Stimulated activated CD8-positive, alpha-beta memory T cell treated with anti-CD3 and anti-CD28 coated beads, Interleukin-7, amount 100 ng/mL, for 48 hours (primary cell): ENCODE results near the gene DNAJC30.
A peak's percentile ranks its signal among the peaks of the same experiment; 100 is the strongest.

Experiments used
- DNase-seq, 2 donors: peaks; one replicate each; pipeline ENCODE4 v3.0.0-alpha.2; 2020; ENCODE audit warnings: low read depth in 1 of 2; ENCODE audit errors: extremely low read depth in 1 of 2

DNAJC30 gene

DNA sequence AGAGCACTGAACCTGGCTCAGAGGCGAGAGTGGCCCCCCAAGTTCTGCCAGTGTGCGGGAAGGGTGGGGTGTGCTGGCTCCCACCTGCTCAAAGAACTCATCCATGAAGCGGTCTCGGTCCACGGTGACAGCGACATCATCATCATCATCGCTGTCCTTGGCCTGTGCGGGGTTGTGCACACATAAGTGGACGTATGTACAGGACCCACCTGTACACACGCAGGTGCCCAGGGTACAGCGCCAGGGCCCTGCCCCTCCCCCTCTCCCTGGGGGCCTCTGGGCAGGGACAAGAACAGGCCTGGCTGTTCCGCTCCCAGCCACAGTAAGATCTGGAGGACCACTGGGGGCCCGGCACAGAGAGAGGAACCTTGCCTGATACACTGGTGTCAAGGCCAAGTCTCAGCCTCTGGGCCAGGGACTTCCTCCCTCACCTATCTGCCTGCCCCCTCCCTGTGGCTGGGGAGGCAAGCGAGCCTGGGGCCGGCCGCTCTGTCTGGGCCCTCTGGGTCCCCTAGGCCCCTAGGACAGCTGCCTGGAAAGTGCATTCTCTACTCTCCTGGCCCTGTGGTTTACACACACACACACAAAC is 25.8 kb upstream of the DNAJC30 start:
- DNase-seq = no peak

DNA sequence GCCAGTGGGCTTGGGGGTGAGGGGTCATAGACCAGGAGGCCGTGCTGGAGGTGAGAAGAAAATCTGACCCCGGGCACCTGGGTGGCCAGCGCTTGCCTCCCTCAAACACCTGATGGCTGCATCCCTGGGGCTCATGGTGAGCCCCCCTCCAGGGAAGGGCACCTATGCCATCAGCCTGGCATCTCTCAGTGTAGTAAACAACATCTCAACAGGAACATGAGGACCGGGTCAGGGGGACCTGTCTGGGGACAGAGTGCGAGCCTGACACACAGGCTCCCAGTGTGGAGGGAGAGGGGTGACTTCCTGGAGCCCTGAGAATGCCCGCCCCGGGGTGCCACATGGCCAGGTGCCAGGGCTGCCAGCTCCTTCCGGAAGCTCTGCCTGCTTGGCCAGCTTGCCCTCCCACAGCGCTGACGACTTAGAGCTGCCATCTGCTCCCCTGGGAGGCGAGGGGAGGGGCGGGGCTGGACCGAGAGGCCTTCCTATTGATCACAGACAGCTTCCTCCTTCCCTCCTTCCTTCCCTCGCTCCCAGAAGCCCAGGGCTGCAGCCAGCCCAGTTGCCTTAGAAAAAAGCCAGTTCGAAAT is 23.9 kb upstream of the DNAJC30 start:
- DNase-seq = no peak

DNA sequence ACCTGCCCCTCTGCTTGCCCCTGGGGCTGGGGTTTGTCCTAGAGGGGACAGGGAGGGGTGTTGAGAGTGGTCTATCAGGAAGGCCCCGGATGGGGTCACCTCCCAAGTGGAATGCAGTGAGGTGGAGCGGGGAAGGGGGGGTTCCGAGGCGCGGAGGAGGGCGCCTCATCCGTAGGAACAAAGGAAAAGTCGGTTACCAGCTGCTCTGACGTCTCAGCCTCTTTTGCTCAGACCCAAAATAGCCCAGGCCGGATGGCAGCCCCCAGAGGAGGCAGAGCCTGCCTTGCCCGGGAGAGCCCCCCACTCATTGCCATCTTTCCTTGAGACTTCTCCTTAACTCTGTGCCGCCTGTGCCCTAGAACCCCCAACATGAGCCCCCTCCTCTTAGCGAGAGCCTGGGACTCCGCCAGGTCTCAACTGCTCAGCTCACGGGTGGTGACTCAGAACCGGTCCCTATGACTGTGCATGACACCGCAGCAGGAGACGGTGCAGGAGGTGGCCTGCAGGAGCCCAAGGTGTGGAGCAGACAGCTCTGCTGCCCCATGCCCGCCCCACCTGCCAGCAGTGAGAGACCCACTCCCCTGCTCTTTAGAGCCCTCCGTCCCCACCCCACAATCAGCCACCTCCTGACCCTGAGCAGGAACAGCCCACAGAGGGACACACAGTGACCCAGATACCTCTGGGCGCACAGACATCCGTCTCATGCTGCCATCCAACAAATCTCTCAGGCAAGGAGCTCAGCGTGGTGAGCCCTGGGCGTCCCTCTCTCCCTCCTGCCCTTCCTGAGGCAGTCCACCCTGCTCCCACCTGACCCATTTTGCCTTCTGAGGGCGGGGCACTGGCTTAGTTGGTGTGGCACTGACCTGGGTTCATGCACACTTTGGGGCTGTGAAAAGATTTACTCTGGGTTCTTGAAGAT is 23.1 kb upstream of the DNAJC30 start:
- DNase-seq = peak in 1 of 2 donors; percentile 43

DNA sequence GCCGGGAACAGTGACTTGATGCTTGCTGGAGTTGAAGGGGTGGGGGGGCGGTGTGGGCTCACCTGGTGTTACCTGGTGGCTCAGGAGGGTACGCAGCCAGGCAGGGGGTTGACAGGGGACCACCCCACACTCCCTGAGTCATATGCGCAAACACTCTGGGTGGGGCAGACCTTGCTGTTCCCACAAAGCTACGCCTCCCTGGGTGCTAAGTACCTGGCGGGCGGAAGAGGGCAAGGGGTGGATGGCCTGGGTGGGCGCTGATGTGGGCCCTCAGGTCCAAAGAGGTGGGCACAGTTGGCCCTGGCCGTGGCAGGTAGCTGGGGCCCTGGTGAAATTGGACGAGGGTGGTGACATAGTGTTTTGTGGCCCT is 22.3 kb upstream of the DNAJC30 start:
- DNase-seq = no peak

DNA sequence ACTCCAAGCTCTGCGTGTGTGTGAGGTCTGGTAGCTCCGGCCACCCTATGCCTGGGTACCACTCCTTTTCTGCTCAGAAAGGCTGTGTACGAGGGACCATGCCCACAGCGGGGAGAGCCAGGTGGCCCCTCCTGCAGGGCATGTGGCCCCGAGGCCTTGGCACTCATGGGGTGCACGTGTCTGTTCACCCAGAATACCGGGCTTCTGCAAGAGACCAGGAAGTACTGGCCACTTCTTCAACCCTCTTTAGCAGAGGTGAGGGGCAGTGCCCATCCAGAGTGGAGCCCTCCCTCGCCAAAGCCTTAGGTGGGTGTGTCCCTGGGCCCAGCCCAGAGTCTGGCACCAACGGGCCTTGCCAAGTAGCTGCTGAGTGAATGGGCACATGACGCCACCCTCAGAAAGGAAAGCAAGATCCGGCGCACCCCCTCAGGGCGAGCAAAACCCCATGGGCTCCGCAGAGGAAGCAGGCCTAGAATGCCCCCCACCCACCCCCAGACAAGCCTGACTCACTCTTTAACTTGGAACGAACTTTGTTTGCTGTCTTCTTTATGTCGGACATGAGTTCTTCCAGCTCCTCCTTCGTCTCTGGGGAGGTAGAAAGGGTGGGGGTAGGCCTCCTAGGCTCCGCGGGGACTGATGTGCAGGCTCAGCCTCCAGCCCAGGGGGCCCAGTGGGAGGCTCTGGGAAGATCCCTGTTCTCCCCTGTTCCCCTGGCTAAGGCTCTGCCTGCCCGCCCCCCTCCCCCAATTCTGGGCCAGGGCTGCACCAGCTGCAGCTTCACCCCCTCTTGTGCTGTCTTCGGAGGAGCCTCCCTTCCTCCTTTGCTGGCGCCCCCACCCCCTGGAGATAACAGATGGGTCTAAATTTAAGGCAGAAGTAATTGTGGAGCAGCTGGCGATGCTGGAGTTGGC is 21.6 kb upstream of the DNAJC30 start:
- no peak for DNase-seq

DNA sequence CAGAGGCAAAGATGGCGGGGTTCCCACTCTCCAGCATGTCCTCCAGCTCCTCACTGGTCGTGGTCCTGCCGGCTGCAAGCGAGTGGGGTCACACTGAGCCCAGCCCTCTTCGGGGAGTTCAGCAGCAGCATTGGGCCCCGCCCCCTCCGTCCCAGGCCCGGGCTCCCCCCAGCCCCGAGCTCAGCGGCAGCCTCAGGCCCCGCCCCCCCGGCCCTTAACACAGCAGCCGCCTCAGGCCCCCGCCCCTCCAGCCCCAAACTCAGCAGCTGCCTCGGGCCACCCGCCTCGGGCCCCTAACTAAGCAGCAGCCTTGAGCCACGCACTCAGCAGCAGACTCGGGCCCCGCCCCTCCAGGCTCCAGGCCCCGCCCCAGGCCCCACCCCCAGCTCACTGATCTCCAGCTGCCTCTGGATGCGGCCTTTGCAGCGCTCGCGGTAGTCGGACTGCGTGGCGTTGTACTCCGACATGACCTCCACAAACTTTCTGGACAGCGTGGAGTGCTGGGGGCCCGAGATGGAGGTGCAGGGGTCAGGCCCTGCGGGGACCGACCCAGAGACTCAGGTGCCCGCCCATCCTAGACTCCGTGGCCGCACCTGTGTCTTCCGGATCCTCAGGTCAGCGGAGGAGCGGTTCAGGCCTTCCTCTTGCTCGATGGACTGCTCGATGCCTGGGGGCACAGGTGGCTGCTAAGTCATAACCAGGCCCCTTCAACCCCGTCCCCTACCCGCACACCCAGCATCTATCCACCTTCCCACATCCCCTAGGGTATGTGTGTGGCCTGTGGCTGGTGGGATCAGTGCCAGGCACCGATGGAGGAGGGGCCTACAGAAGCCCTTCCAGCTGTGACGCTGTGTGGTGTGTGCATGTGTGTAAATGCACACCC is 20.7 kb upstream of the DNAJC30 start:
- no peak for DNase-seq

DNA sequence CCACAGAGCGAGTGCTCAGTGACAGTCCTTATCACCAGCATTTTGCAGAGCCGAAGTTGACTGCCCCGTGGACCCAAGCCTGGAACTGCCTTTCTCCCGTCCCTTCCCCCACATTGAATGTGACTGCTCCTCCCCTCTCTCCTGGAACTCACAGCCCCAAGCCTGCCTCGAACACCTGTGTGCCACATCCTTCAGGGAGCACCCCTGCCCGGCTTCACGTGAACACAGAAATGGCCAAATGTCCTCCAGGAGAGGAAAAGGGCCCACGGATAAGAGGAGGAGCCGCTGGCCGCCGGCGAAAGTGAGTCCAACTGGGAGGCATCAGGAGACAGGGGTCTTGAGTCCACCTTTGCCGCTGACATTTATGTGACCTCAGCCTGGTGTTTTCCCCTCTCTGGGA is 20.0 kb upstream of the DNAJC30 start:
- no peak for DNase-seq

DNA sequence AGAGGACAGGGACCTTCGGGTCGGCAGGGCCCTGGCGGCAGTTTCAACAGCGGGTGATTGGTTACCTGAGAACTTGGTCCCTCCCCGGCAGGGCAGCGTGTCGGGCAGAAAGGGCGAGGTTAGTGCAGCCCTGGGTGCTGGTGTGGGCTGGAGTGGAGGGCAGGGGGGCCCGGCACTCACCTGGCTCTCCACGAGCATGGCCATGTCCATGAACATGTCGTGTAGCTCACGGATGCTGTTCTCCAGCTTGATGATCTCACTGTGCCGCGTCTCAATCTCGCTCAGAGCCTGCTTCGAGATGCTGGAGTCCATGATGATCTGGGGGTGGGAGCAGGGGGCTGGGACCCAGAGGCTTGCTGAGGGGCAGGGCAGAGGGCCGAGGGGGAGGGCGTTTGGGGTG is 19.4 kb upstream of the DNAJC30 start:
- no peak for DNase-seq

DNA sequence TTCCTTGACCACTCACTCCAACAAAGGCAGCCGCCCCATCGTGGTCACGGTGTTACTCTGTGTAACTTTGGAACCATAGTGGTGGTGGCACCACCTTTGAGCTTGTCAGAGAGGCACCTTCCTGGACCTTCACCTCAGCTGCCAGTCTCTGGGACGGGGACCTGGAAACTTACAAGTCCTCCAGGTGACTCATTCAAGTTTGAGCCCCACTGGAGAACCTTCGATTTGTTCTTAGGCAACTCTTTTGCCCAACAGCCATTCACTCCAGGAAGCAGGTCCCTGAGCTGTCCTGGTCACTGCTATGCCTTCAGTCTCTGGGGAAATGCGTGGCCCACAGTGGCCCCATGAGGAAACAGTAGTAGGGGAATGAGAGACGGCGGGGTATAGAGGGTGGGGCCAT is 19.0 kb upstream of the DNAJC30 start:
- DNase-seq = no peak

DNA sequence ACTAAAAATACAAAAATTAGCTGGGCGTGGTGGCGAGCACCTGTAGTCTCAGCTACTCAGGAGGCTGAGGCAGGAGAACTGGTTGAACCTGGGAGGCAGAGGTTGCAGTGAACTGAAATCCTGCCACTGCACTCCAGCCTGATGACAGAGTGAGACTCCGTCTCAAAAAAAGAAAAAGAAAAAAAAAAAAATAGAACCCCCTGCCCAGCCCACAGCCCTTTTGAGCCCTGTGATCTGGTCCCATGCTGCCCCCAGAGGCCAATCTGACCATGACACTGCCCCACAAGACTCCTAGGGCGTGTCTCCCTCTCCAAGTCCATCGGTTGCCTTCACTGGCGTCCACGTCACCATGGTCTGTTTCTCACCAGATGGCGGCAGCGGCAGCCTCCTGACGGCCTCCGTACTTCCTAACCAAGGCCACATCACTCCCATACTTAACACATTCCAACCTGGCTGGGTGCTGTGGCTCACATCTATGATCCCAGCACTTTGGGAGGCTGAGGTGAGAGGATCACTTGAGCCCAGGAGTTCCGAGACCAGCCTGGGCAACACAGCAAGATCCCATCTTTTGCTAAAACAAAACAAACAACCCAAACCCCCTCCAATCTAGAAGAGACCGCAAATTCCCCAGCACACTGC is 18.2 kb upstream of the DNAJC30 start:
- DNase-seq = no peak

DNA sequence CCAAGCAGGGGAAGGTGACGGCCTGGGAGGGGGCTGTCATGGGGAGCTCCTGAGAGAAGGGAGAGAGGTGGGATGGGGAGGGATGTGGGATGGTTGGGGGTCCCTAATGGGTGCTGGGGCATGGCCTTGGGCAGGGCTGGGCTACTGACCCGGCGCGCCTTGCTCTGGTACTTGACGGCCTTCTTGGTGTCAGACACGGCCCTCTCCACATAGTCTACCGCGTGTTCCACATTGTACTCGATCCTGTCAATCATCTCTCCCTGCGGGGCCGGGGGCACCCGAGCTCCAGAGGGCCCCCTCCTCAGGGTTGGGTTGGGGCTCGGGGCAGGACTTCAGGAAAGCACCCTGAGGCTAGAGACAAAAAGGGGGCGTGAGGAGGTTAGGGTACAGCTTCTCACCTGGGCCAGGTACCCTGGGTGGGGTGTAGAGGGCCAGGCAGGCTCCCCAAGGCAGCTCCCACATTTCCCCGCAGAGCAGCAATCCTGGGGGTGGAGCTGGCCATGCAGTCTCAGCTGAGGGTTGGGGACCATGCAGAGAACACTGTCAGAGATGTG is 17.4 kb upstream of the DNAJC30 start:
- DNase-seq = no peak

DNA sequence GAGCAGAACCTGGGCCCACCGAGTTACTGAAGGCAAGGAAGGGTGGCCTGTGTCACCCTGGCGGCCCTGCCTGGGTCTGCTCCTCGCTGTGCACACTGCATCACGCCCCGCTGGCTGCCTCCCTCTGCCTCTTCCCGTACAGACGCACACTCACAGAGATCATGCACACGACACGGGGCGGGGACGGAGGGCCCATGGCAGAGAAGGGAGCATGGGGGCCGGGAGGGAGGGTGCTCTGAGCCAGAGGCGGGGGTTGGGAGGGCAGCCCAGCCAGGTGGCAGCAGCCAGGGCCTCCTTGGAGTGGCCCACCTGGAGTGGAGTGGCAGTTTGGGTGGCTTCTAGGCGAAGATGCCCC is 16.8 kb upstream of the DNAJC30 start:
- DNase-seq = no peak

DNA sequence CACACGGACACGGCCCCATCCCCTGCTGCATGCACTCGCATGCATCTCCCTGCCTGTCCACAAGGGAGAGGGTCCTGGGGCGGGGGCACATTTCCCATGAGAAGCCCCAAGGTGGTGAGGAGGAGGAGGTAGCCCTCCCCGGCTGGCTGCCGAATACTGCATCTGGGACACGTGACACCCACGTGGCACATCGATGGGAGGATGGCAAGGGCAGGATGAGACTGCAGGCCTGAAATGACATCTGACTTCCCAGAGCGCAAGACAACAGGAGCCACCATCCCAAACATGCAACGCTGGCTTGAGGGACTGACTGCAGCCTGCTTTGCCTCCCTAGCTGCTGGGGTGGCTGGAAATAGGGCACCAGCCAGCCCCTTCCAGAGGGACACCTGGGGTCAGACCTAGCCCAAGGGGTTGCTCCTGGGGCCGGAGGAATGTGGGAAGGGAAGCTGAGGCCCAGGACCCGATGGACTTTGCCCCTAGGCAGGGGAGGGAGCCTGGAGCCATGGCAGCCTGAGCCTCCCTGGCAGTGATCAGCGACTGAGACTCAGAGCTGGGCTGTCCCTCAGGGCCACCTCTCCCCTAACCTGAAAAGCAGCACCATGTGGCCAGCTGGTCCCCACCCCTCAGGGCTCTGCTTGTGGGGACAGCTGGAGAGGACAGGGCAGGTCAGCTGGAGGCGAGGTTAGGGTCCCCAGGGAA is 16.3 kb upstream of the DNAJC30 start:
- no peak for DNase-seq

DNA sequence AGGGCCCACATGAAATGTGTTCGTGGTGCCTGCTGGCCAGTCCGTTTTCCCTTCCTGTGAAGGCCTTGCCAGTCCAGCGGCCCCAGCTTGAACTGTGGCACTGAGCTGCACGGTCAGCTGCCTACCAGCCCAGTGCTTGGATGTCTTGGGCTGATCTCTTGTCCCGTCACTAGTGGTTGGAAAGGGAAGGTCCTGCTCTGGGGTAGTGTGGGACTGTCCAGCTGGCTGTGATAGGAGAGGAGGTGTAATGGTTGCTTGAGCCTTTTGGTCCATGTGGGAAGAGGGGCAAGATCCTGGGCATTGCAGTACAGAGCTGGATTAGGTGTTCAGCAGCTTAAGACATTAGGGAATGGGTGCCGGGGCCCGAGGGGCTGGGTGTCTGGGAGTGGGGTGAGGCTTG is 15.2 kb upstream of the DNAJC30 start:
- DNase-seq = no peak

DNA sequence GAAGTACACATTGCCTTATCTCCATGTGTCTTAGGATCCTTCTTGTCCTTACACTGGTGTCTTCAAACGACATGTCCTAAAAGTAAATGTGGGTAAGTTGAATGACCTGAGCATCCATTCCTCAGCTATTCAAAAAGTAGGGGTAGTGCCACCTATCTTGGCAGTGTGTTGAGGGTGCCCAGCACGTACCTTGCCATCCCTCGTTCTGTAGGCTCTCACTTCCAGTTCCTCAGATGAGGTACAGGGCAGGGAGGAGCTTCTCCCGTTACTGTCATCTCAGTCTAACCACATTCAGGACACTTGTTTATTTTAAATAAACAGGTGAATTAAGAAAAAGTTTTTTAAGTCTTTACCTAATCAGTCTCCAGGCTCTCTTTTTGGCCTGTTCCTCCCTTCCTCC is 13.1 kb upstream of the DNAJC30 start:
- DNase-seq = no peak

DNA sequence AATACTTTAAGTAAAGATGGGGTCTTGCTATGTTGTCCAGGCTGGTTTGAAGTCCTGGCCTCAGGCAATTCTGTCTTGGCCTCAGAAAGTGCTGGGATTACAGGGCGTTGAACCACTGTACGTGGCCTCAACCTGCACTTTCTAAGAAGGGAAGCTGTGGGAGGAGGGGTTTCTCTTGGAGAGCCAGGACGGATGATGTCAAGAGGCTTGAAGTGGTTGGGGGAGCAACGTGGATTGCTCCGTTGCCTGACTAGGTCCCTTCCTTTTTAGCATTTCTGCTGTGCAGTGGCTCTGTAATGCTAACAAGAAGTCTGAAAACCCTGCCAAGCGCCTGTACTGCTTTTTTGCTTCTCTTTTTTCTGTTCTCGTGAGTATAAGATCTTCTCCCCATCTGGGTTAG is 7.4 kb upstream of the DNAJC30 start:
- DNase-seq = no peak

DNA sequence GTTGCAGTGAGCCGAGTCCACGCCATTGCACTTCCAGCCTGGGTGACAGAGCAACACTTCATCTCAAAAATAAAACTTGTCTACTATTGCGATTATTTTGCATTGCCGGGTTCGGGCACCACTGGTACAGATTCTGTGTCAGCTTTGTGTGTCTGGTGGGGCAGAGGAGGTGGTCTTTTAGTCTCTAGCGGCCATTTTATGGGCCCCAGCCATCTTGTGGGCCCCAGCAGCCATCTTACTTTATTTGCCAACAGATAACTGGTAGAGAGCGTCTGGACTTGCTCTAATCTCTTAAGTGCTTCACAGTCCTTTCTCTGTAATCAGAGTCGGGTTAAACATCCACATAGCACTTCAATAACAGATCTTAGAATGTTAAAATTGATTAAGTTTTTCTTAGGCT is 5.0 kb upstream of the DNAJC30 start:
- no peak for DNase-seq

DNA sequence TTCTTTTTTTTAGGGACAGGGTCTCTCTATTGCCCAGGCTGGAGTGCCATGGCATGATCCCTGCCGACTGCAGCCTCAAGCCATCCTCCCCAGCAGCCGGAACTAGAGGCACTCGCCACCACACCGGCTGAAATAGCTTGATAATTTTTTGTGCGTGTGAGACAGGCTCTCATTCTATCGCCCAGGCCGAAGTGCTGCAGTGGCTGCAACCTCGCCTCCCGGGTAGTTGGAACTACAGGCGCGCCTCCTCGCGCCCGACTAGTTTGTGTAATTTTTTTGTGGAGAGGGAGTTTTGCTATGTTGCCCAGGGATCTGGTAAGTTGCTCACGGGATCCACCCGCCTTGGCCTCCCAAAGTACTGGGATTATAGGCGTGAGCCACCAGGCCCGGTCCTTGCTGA is 2.1 kb upstream of the DNAJC30 start:
- DNase-seq = no peak
